GM12873 (cell line): ENCODE results near the gene TENM3.

Experiments used
- TF ChIP-seq, protein P1 (sequence below): IDR thresholded peaks from 2 replicates; pipeline ENCODE4 v1.5.1; 2012; ENCODE audit warnings: low read depth, mild to moderate bottlenecking, moderate library complexity, low read length, control low read depth; ENCODE audit not compliant: insufficient read depth; ENCODE audit errors: missing control alignments

TENM3 gene

DNA sequence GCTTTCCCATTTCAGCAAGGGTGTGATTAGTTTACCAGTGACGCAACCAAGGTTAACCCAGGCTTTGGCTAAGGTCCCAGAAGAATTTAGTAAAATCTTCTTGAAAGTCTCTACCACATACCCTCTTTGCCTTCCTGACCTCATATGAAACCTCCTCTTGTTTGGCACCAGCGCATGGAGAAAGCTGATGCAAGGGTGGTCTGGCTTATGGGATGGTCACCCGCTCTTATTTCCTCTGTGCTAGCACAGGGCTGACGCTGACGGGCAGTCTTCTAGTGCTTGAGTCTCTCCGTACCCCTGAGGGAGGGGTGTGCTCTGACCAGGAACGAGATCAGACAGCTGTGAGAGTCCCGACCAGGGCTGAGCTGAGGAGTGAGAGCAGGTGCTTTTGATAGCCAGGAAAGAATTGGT lies 137.6 kb downstream of the TENM3 start:
- TF ChIP-seq, protein P1, sequence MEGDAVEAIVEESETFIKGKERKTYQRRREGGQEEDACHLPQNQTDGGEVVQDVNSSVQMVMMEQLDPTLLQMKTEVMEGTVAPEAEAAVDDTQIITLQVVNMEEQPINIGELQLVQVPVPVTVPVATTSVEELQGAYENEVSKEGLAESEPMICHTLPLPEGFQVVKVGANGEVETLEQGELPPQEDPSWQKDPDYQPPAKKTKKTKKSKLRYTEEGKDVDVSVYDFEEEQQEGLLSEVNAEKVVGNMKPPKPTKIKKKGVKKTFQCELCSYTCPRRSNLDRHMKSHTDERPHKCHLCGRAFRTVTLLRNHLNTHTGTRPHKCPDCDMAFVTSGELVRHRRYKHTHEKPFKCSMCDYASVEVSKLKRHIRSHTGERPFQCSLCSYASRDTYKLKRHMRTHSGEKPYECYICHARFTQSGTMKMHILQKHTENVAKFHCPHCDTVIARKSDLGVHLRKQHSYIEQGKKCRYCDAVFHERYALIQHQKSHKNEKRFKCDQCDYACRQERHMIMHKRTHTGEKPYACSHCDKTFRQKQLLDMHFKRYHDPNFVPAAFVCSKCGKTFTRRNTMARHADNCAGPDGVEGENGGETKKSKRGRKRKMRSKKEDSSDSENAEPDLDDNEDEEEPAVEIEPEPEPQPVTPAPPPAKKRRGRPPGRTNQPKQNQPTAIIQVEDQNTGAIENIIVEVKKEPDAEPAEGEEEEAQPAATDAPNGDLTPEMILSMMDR = no peak

DNA sequence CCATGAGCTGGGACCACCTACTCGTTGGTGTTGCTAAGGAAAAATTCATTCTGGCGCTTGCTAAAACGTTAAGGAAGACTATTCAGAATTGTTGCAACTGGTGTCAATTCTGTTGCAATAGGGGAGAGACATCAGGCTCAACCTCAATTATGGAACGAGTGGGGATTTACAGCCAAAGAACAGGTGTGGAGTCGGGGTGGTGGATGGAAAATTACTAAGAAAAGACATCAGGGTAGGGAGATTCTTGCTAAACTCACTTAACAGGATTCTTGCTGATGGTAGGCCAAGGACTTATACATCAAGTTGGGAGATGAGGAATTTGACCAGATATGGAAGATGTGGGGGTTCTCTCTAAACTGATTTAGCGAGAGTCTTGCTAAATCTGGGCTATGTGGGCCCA lies 139.7 kb downstream of the TENM3 start:
- TF ChIP-seq, protein P1 = no peak

DNA sequence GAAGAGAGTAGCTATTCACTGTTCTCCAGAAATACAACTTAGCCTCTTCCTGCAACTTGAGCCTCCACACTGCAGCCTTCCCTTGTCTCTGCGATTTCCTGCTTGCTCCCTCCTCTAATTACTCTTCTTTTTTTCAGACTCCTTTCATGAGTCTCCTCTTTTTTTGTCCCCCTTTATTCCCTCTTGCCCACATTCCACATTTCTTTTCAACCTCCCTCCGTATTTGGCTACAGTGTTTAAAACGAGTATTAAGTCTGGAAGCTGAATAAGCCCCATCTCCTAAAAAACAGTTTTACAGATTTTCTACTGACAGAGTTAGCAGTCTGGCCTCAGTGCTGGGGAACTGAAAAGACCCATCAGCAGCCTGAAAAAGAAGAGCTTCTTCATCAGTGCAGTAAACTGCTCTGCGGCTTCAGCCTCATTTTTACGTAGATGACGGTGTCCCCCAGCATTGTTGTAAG lies 141.5 kb downstream of the TENM3 start:
- TF ChIP-seq, protein P1 = no peak

DNA sequence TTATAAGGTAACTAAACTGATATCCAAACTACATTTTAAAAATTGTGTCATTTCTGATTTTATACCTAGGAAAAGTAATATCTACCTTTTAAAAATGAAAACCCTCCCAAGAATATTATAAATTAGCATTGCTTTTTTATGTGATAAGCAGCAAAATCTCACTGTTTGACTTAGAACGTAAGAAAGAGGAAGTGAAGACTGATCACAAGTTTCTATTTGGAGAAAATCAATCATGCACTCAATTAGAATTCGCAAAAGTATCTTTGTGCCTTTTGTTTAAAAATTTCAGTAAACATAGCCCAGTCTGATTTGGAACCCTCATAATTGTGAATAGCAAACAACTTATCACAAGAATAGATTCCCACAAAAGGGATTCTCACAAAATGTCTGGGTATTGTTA lies 142.7 kb downstream of the TENM3 start:
- TF ChIP-seq, protein P1 = no peak

DNA sequence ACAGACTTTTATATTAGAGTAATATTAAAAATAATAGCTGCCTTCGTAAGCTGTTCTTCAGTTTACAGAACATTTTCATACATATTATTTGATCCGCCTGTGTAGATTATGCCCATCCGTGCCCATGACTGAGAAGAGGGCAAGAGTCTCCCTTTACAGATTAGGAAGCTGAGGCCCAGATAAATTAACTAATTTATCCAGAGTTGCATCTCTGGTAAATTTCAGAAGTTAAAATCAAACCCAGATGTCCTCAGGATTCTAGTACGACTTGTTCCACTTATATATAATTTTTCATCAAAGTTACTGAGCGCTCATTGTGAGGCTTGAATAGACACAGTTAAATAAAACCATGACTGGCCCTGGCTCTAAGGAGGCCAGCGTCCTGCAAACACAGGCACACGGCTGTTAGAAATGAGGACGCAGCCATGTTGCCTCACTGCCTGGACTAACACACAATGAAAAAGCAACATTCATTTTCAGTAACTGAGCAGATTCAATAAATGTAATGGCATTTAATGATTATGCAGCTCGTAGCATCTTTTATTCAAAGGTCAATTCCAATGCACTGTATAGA lies 148.0 kb downstream of the TENM3 start:
- TF ChIP-seq, protein P1 = no peak

DNA sequence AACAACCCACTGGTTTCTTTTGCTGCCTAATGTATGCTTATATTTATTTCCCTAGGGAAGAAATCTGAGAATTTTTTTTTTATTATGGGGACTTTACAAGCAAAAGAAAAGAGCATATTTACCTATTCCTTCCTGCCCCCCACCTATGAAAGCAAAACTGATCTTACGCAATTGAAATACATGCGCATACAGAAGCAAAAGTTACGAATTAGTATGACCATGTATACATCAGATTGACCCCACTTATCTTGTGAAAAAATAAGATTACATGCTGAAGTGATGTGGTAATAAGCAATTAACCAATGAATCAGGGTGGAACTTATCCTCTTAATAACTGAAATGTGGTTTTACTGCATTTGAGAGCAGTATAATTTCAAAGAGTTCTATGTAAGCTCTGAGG lies 151.0 kb downstream of the TENM3 start:
- TF ChIP-seq, protein P1 = no peak

DNA sequence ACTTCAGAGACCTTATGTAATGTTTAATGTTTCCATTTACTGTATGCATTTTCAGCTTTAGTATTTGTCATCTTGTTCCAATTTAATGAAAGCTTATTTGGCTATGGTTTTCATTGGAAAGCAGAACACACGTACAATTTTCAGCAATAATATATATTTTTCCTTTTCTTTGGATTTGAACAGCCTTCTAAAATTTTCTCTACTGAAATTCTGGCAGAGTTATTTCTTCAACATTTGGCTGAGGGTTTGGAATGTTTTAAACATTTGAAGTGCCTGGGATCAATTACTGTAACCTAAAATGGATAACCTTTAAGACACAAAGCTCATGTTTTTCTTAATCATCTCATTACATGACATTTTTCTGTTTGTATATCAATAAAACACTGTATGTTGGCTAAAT lies 156.9 kb downstream of the TENM3 start:
- TF ChIP-seq, protein P1 = no peak
